Activated naive CD8-positive, alpha-beta T cell (primary cell): ENCODE results near the gene IPCEF1.

Experiments used
- H3K27ac Mint-ChIP-seq: one replicate; pipeline ENCODE4 v1.8.0; 2021; ENCODE audit warnings: mixed read lengths
- H3K27me3 Mint-ChIP-seq: one replicate; pipeline ENCODE4 v1.8.0; 2021; ENCODE audit warnings: mixed read lengths
- H3K36me3 Mint-ChIP-seq: one replicate; pipeline ENCODE4 v1.8.0; 2021; ENCODE audit warnings: mixed read lengths
- H3K4me1 Mint-ChIP-seq: one replicate; pipeline ENCODE4 v1.8.0; 2021; ENCODE audit warnings: low read depth, mixed read lengths
- H3K4me3 Mint-ChIP-seq: one replicate; pipeline ENCODE4 v1.8.0; 2021; ENCODE audit warnings: mild to moderate bottlenecking, mixed read lengths
- H3K9me3 Mint-ChIP-seq: one replicate; pipeline ENCODE4 v1.8.0; 2021; ENCODE audit warnings: low read depth, mixed read lengths

Gene IPCEF1

DNA sequence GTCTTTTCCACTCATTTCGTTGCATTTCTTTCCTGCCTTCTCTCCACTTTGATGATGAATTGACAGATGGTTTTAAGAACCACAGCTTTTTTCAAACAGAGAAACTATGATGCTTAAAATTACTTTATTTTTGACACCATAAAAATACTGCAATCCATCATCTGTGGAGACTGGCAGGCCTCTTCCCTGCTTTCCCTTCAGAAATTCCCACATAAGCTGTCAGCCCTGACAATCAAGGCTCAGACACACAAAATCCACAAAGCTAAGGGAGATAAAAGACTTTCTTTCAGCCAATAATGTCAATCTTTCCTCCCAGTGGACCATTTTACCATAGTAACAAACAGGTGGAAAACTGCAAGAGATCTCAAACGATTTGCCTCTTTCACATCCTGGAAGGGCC lies 82.4 kb downstream of the IPCEF1 start:
- H3K4me3 Mint-ChIP-seq = no peak overlapping the region
- no peaks in the 10 kb centered on the region for H3K36me3 Mint-ChIP-seq
- H3K9me3 Mint-ChIP-seq = no peaks in the 10 kb centered on the region
- H3K27ac Mint-ChIP-seq = peak overlapping the region; percentile 25
- peaks cover 43% of the 10 kb centered on the region for H3K4me1 Mint-ChIP-seq
- H3K27me3 Mint-ChIP-seq = no peaks in the 10 kb centered on the region

DNA sequence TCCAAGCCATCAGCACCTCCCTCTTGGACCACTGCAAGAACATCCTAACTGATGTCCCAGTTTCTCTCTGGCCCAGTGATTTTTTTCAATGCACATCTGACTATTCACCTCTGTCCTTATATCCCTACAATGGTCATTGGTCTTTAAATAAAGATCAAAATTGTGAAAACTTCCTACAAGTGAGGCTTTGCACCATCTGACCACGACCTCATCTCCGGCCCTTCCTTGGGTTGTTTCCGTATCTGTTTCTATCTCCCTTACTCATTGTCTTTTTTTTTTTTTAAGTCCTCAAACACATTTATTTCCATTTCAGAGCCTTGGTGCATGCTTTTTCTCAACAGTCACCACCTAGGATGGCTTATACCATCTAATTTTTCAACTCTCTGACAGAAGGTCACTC lies 88.1 kb downstream of the IPCEF1 start:
- Mint-ChIP-seq H3K36me3 (peaks cover 3% of the 10 kb centered on the region), H3K4me3 (peak overlapping the region; percentile 56), H3K27me3 (no peaks in the 10 kb centered on the region), H3K9me3 (no peaks in the 10 kb centered on the region), H3K4me1 (peaks cover 32% of the 10 kb centered on the region), H3K27ac (peak overlapping the region; percentile 75)

DNA sequence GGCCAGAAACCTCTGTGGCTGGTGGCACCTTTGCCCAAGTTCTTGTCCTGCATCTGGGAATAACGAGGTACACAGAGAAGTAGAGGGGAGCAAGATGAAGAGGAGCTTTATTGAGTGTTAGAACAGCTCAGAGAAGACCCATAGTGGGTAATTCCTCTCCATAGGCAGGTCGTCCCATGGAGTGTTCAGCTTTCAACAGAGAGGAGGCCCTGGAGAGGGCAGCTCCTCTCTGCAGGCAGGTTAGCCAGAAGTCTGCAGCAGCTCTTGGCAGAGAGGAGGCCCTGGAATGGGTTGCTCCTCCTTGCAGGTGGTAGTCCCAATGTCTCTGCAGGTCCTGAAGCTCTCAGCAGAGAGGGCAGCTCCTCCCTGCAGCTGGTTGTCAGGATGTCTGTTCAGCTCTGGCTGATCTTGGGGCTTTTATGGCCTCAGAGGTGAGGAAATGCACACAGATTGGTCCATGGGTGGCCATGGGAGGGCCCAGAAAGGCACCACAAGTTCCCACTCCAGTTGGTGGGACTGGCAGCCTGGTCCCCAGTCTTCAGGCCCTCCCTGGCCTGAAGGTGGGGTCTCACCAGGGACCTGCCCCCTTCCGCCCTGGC lies 89.0 kb downstream of the IPCEF1 start:
- Mint-ChIP-seq H3K4me3 (no peak overlapping the region), H3K4me1 (peaks cover 29% of the 10 kb centered on the region), H3K27ac (peak overlapping the region; percentile 72), H3K9me3 (no peaks in the 10 kb centered on the region), H3K36me3 (peaks cover 3% of the 10 kb centered on the region), H3K27me3 (no peaks in the 10 kb centered on the region)

DNA sequence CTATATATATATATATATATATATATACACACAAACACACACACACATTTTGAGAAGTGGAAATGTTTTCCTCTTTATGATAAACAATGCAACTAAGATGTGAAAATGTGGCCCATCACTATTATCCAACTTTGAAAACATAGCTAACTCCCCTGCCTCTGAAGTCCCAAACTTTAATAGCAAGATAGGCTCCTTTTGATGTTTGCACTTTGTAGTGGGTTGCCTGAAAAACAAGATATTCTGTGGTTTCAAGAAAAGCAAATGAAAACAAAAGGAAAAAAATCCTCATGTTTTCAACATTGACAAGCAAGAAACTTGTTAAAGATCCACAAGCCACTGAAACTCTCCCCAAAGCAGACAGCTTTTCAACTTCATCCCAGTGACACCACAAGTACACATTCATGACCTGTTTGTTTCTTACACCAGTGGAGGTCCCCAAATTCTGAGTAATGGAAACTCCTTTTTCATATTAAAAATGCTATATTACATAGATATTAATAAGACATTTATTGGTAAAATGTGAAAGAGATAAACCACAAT lies 90.0 kb downstream of the IPCEF1 start:
- peak overlapping the region; percentile 30 for H3K4me3 Mint-ChIP-seq
- H3K27me3 Mint-ChIP-seq = no peaks in the 10 kb centered on the region
- peaks cover 34% of the 10 kb centered on the region for H3K4me1 Mint-ChIP-seq

DNA sequence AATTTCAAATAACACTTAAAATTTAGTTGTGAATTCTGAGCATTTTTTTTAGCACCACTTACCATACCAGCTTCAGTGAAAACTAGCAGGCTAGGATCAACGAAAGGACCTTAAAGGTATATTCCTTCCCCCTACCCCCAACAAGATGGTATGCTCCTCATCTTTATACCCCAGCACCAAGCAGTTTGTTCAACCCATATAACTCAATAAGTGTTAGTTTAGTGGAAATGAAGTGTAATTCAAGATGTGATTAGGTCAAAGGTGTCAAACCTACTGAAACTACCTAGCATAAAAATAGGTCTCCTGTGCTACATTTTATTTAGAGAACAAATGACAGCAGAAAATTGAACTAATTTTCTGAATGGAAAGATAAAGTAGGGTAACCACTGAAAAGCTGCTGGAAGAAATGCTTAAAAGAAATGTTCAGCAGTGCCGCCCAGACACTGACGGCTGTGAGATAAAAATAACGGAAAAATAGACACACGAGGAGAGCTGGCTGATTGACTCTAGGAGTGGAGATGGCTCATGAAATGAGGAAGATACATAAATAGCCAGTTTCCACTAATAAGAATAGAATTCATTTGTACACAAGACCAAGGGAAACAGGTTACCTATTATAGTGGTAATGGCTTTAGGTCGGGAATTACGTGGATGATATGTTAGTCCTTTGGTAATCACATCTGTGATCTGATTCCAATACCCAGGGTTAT lies 94.8 kb downstream of the IPCEF1 start:
- no peak overlapping the region for H3K4me3 Mint-ChIP-seq
- peaks cover 7% of the 10 kb centered on the region for H3K36me3 Mint-ChIP-seq
- no peaks in the 10 kb centered on the region for H3K9me3 Mint-ChIP-seq
- no peaks in the 10 kb centered on the region for H3K27me3 Mint-ChIP-seq
- H3K27ac Mint-ChIP-seq = no peak overlapping the region
- peaks cover 40% of the 10 kb centered on the region for H3K4me1 Mint-ChIP-seq

More for the DNA sequence above, 90.0 kb downstream of the IPCEF1 start:
- Mint-ChIP-seq H3K27ac (no peak overlapping the region), H3K9me3 (no peaks in the 10 kb centered on the region), H3K36me3 (peaks cover 3% of the 10 kb centered on the region)

DNA sequence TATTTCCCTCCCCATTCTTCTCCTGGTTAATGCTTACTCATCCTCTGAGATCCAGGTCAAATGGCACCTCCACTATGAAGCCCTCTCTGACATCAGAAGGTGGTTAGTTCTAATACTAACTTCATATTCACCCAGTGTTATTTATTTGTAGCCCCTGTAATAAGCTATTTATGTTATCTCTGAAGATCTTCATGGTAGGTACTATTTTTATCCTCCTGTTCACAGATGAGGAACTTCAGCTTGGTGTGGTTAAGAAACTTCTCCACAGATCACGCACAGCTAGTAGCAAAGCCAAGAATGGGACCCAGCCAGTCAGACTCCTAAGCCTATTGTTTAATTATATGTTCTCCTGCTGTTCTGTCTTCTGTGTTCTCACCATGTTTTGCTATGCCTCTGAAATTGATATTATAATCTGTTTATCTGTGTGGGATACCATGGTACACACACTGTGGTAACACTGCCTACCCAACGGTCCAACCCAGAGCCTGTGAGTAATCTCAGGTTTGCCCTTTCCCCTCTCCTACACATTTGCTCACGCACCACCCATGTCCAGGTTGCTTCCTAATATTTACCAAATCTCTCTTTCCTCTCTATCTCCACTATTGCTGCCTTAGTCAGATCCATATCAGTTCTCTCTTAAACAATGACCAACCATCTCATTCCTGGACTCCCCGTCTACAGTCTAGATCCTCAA lies 98.4 kb downstream of the IPCEF1 start:
- Mint-ChIP-seq H3K36me3 (peaks cover 21% of the 10 kb centered on the region), H3K27ac (peak overlapping the region; percentile 56), H3K4me1 (peaks cover 41% of the 10 kb centered on the region), H3K27me3 (no peaks in the 10 kb centered on the region), H3K4me3 (peak overlapping the region; percentile 17), H3K9me3 (peaks cover 15% of the 10 kb centered on the region)

DNA sequence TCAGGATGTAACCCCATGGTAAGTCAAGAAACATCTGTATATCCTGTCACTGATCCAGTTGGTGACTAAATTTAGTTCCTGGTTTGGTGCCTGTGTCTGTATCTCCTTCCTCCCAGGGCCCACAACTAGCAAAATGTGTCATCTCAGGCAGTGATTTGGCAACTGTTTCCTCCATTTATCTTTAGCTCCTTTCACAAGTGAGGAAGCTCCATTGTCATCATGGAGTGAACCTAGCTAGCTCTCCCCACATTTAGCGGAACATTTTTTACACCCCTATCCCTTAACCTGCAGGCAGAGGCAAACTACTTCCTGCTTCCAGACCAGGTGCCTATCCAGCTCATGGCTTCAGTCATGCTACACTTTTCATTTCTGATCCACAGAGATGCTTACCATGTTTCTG lies 99.5 kb downstream of the IPCEF1 start:
- peaks cover 21% of the 10 kb centered on the region for H3K36me3 Mint-ChIP-seq
- peak overlapping the region; percentile 28 for H3K27ac Mint-ChIP-seq
- H3K4me1 Mint-ChIP-seq = peaks cover 50% of the 10 kb centered on the region
- peaks cover 15% of the 10 kb centered on the region for H3K9me3 Mint-ChIP-seq
- no peaks in the 10 kb centered on the region for H3K27me3 Mint-ChIP-seq
- H3K4me3 Mint-ChIP-seq = no peak overlapping the region

DNA sequence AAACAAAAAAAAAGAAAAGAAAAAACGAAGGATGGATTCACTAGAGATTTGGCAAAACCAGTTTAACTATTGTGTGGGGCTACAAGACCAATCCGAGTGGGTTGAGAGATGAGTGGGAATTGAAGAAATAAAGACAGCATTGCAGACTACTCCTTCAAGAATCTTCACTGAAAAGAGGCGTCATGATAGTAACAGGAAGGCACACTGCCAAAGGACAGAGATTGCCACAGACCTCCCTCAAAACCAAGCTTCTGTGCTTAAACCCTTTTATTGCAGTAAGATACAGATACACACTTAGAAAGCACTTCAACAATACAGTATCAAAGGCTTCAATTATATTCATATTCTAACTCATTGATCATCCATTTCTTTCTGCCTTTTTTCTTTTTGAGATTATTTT lies 103.9 kb downstream of the IPCEF1 start:
- H3K4me1 Mint-ChIP-seq = peaks cover 70% of the 10 kb centered on the region
- peaks cover 23% of the 10 kb centered on the region for H3K36me3 Mint-ChIP-seq

DNA sequence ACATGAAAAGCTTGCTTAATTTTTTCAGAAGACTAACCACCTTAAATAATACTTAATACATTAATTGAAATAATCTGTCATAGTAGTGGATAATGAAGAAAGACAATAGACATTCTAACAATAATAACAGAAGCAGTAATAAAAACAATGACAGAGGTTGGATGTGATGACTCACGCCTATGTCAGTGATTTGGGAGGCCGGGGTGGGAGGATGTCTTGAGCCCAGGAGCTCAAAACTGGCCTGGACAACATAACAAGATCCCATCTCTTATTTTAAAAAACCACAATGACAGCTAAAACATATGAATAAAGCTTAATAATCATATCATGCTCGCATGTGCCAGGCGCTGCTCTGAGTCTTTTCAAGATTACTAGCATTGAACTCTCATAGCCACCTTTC lies 105.5 kb downstream of the IPCEF1 start:
- Mint-ChIP-seq H3K9me3 (peaks cover 15% of the 10 kb centered on the region), H3K27ac (peak overlapping the region; percentile 94), H3K27me3 (no peaks in the 10 kb centered on the region), H3K36me3 (peaks cover 15% of the 10 kb centered on the region), H3K4me3 (no peak overlapping the region), H3K4me1 (peaks cover 71% of the 10 kb centered on the region)

More for the DNA sequence above, 103.9 kb downstream of the IPCEF1 start:
- peaks cover 15% of the 10 kb centered on the region for H3K9me3 Mint-ChIP-seq
- peak overlapping the region; percentile 94 for H3K27ac Mint-ChIP-seq
- H3K27me3 Mint-ChIP-seq = no peaks in the 10 kb centered on the region
- H3K4me3 Mint-ChIP-seq = peak overlapping the region; percentile 40

DNA sequence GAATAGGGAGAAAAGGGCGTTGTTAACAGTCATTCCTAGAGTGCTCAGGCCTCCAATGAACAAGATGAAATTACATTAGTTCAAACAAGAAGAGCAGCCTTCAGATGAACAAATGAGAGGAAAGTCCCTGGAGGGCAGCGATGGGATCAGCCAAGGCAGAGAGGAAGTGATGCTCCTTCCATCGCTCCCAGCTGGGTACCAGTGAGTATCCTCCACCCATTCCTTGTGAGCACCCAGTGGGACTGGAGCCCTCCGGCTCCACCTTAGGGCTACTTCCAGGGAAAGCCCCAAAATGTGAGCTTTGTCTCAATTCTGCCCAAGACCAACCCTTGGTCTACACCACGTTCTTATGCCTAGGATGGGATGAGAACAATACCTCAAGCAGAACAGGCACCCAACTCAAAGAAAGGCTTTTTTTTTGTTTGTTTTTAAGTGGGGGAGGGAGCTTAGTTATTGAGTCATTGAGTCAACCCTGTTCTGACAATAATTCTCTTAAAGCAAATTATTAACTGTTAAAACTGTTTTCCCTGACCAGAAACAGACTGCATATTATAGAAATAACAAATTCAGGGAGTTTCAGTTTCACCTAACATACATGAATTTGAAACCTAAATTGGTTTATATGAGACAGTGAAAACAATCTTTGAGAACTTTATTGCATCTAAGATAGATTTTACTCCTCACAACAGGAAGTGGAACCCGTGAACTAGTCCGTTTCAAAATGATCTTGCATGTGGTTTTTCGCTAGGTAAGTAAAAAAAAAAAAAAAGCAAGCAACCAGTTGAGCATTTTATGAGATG lies 106.9 kb downstream of the IPCEF1 start:
- Mint-ChIP-seq H3K27ac (peak overlapping the region; percentile 94), H3K9me3 (peaks cover 7% of the 10 kb centered on the region), H3K36me3 (peaks cover 5% of the 10 kb centered on the region), H3K4me1 (peaks cover 84% of the 10 kb centered on the region), H3K4me3 (peak overlapping the region; percentile 75), H3K27me3 (no peaks in the 10 kb centered on the region)

DNA sequence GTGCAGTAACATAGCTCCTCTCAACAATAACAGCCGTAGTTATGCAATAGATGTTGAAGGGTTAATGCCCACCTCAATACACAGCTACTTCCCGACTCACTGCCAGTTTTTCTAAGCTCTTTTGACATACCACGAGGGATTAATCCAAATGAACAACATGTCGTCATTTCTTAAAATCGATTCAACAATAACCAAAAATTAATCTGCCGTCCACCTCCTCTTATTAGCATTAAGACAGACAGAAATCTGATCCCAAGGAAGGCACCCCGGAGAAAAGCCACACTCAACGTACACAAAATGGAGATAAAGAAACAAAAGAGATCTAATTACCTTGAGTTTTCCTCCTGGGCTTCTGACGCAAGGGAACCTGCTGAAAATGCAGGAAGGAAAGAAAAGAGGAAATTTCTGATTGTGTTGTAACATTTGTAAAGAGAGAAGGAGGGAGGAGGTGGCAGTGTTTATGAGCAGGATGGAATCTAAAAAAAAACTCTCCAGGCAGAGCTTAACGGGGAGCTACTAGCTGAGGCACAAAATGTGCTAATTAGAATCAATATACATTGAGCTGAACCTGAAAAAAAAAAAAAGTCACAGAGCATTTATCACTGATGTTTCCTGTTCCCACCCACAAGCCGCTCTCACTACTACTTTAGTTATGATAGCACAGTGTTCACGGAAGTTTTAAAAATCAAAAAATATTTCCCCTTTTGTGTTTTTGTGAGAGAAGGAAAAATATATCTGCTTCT lies 109.3 kb downstream of the IPCEF1 start:
- peak overlapping the region; percentile 98 for H3K27ac Mint-ChIP-seq
- peaks cover 93% of the 10 kb centered on the region for H3K4me1 Mint-ChIP-seq
- H3K9me3 Mint-ChIP-seq = no peaks in the 10 kb centered on the region
- H3K27me3 Mint-ChIP-seq = no peaks in the 10 kb centered on the region
- peak overlapping the region; percentile 97 for H3K4me3 Mint-ChIP-seq
- H3K36me3 Mint-ChIP-seq = peaks cover 13% of the 10 kb centered on the region

DNA sequence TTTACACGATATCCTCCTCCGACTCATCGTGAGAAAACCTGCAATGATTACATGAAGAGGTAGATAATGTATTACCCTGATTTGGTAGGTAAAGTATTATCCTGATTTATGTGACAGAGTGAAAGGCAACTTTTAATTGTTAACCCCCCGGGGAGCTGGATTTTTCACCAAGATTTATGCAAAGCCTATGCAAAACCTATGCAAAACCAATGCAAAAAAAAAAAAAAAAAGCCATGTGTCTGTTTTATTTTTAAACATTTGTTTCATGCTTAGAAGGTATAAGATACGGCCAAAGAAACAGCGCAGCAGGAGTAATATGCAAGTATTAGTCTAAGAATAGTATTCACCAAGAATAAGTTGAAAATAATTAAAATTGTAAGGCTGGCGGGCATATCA lies 109.9 kb downstream of the IPCEF1 start:
- peaks cover 13% of the 10 kb centered on the region for H3K36me3 Mint-ChIP-seq
- H3K27me3 Mint-ChIP-seq = no peaks in the 10 kb centered on the region
- peak overlapping the region; percentile 97 for H3K4me3 Mint-ChIP-seq
- H3K9me3 Mint-ChIP-seq = no peaks in the 10 kb centered on the region
- H3K27ac Mint-ChIP-seq = peak overlapping the region; percentile 98
- peaks cover 92% of the 10 kb centered on the region for H3K4me1 Mint-ChIP-seq

DNA sequence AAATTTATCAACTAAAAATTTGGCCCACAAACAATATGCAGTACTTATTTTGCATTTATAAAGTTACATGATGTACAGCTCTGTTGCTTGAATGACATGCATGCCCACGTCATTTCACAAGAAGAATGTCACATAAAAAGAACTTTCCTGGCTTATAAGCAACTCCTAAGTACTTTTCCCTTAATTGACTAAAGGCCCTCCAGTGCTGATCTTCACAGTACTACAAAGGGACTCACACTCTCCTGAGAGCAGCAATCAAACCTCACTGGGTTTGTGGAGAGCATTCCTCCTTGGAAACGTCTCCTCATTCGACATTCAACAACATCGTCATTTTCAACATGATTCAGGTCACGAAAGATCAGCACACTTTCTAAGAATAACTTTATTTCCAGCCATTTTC lies 111.1 kb downstream of the IPCEF1 start:
- H3K27me3 Mint-ChIP-seq = no peaks in the 10 kb centered on the region
- peaks cover 14% of the 10 kb centered on the region for H3K36me3 Mint-ChIP-seq
- peak overlapping the region; percentile 97 for H3K4me3 Mint-ChIP-seq
- H3K4me1 Mint-ChIP-seq = peaks cover 92% of the 10 kb centered on the region
- peak overlapping the region; percentile 98 for H3K27ac Mint-ChIP-seq
- no peaks in the 10 kb centered on the region for H3K9me3 Mint-ChIP-seq
